Duodenal mucosa (tissue), 2 donors: ENCODE results near the gene C16orf90.
A peak's percentile ranks its signal among the peaks of the same experiment; 100 is the strongest.
"Not testable (repeated sequence)": the region's sequence is repeated elsewhere in the genome, so short reads cannot be mapped to it uniquely, and the experiment has no call there.

Experiments used
- H3K27ac ChIP-seq: one replicate; pipeline ENCODE4 v1.7.0; 2013; ENCODE audit warnings: low read depth, low read length
- H3K27me3 ChIP-seq, 2 donors: one replicate each; pipeline ENCODE4 v1.7.0; 2013; ENCODE audit warnings: low read length in 2 of 2, control low read depth in 1 of 2; ENCODE audit not compliant: insufficient read depth in 2 of 2, control insufficient read depth in 1 of 2
- H3K36me3 ChIP-seq, 2 donors: one replicate each; pipeline ENCODE4 v1.7.0; 2013; ENCODE audit warnings: low read length in 2 of 2, control low read depth in 1 of 2; ENCODE audit not compliant: insufficient read depth in 2 of 2, control insufficient read depth in 1 of 2
- H3K4me1 ChIP-seq, 2 donors: one replicate each; pipeline ENCODE4 v1.7.0; 2013; ENCODE audit warnings: low read length in 2 of 2, control low read depth in 1 of 2; ENCODE audit not compliant: insufficient read depth in 2 of 2, control insufficient read depth in 1 of 2
- H3K4me3 ChIP-seq, 2 donors: one replicate each; pipeline ENCODE4 v1.7.0; 2013; ENCODE audit warnings: low read length in 2 of 2, low read depth in 1 of 2
- H3K9ac ChIP-seq, 2 donors: one replicate each; pipeline ENCODE4 v1.7.0; 2013; ENCODE audit warnings: low read length in 2 of 2, low read depth in 1 of 2
- H3K9me3 ChIP-seq, 2 donors: one replicate each; pipeline ENCODE4 v1.7.0; 2013; ENCODE audit warnings: low read length in 2 of 2, control low read depth in 1 of 2; ENCODE audit not compliant: control insufficient read depth in 1 of 2

The C16orf90 gene

DNA sequence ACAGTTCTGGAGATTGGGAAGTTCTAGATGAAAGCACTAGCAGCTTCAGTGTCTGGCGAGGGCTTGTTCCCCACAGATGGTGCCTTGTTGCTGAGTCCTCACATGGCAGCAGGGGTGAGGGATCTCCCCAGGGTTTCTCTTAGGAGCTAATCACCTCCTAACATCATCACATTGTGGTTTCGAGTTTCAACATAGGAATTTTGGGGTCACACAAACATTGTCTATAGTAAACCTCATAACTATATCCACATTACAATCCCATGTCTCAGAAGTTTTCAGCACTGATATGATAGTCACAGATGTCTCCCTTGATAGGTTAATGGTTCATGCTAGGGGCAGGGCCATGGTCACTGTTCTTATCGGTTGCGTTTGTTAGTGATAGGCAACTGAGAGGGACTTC lies 19.3 kb upstream of the C16orf90 start:
- H3K27me3 ChIP-seq: no peaks in the 10 kb centered on the region
- no peaks in the 10 kb centered on the region for H3K4me1 ChIP-seq
- H3K27ac ChIP-seq: no peak overlapping the region
- H3K4me3 ChIP-seq: no peak overlapping the region
- H3K36me3 ChIP-seq: peaks cover 12 to 52% of the 10 kb centered on the region in 2 donors
- H3K9ac ChIP-seq: no peak overlapping the region
- H3K9me3 ChIP-seq: no peaks in the 10 kb centered on the region

DNA sequence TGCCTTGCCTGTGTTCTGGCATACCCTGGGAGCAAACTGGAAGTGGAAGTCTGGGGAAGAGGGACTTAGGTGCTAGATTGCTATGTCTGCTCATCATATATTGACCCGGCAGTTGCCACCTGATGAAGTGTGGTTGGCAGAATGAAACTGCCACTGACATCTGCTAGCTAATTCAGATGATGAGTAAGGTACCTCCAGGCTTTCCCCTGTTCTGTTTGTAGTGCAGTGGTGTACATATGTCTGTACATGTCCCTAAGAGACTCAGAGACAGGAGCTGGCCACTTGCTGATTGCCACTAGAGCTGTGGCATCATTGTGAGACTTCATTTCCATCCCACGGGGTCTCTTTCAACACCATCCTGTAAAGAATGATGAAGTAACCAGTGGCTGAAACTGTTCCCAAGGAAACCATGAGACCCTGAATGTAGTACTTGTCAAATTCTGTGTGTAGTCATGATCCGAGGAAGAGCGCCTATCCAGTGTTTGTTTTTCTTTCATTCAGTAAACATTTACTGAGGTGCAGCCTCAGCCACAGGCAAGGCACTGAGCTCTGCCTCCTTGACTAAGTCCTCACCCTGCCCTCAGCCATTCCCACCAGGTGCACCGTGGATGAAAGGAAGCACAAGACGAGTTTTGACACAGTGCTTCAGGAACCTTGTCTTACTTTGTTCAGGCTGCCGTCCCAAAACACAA lies 18.7 kb upstream of the C16orf90 start:
- no peak overlapping the region for H3K9ac ChIP-seq
- no peaks in the 10 kb centered on the region for H3K27me3 ChIP-seq
- no peak overlapping the region for H3K27ac ChIP-seq
- no peaks in the 10 kb centered on the region for H3K4me1 ChIP-seq
- H3K36me3 ChIP-seq: peaks cover 16 to 46% of the 10 kb centered on the region in 2 donors
- no peaks in the 10 kb centered on the region for H3K9me3 ChIP-seq
- H3K4me3 ChIP-seq: no peak overlapping the region

DNA sequence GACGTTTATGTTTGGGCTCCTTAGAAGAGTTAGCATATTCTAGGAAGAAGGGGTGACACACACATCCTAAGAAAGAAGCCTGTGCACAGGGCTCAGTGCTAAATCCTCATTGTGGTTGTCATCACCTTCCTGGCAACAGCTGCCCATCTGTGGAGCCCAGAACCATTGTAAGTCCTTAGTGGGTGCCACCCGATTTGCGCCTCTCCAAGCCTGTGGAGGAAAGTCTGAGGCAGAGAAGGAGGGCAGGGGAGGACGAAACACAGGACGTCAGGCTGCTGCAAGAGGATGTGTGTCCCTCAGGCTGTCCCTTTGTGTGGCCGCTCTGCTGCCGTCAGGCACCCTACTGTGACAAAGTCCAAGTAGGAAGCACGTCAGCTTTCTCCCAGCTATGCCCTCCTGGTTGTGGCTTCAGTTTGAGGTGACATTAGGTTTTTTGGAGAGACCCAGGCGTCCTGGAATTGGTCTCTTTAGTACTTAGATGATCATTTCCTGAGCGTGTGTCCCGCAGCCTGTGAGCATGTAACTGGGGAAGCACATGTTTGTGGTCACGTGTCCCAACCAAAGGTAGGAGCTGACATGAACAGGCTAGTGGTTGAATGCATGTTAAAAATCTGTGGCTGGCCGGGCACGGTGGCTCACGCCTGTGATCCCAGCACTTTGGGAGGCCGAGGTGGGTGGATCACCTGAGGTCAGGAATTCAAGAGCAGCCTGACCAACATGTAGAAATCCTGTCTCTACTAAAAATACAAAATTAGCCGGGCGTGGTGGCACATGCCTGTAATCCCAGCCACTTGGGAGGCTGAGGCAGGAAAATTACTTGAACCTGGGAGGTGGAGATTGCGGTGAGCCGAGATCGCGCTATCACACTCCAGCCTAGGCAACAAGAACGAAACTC lies 16.2 kb upstream of the C16orf90 start:
- Histone ChIP-seq H3K27me3 (no peaks in the 10 kb centered on the region), H3K9me3 (no peaks in the 10 kb centered on the region), H3K4me1 (no peaks in the 10 kb centered on the region), H3K4me3 (no peak overlapping the region), H3K36me3 (peaks cover 21 to 51% of the 10 kb centered on the region in 2 donors), H3K27ac (no peak overlapping the region), H3K9ac (no peak overlapping the region)

DNA sequence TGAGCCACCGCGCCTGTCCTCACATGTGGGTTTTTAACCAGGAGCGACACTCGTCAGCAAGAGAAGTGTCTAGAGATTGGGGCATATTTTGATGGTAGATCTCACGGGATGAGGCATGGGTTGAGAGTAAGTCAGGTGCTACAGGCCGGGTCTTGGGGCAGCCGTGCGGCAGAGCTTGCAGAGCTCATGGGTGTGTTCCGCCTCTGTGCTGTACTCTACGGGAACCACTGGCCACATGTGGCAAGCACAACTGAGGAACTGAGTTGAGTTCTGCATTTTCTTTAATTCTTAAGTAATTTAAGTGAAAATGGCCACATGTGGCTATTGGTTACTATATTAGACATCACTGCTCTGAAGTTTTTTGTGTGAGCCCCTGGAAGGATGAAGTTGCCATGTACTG lies 15.1 kb upstream of the C16orf90 start:
- Histone ChIP-seq H3K27ac (no peak overlapping the region), H3K27me3 (no peaks in the 10 kb centered on the region), H3K9me3 (no peaks in the 10 kb centered on the region), H3K36me3 (peaks cover 21 to 43% of the 10 kb centered on the region in 2 donors), H3K9ac (no peak overlapping the region), H3K4me3 (no peak overlapping the region), H3K4me1 (no peaks in the 10 kb centered on the region)

DNA sequence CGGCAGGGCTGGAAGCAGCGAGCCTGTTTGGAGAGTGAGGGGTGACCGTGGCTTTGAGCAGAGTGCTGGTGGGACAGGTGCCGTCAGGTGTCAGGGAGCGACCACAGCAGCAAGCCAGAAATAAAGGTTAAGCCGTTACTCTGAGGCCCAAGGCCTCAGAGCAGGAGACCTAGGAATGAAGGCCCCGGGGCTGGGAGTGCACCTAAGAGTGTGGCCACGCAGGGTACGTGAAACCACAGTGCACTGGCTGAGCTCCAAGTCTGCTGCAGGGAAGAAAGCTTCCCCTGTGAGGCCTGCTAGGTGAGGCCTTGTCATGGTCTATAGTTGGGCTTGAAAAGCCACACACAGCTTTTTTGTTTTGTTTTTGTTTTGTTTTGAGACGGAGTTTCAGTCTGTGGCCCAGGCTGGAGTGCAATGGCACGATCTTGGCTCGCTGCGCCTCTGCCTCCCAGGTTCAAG lies 14.2 kb upstream of the C16orf90 start:
- Histone ChIP-seq H3K27ac (no peak overlapping the region), H3K9me3 (no peaks in the 10 kb centered on the region), H3K9ac (no peak overlapping the region), H3K4me1 (no peaks in the 10 kb centered on the region), H3K4me3 (no peak overlapping the region), H3K36me3 (peaks cover 18 to 41% of the 10 kb centered on the region in 2 donors), H3K27me3 (no peaks in the 10 kb centered on the region)

DNA sequence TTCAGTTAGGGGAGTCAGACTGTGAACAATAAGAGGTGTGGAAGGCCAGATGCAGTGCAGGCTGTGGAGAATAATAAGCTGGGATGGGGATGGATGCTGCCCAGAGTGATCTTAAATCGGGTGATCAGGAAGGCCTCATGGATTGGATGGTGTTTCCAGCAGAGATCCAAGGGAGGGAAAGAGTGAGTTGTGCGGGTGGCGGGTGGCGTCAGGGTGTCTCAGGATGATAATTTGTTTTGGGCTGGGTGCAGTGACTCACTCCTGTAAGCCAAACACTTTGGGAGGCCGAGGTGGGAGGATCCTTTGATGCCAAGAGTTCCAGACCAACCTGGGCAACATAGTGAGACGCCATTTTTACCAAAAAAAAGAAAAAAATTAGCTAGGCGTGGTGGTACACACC lies 13.4 kb upstream of the C16orf90 start:
- Histone ChIP-seq H3K27me3 (no peaks in the 10 kb centered on the region), H3K27ac (no peak overlapping the region), H3K36me3 (peaks cover 10 to 33% of the 10 kb centered on the region in 2 donors), H3K4me3 (no peak overlapping the region), H3K9me3 (no peaks in the 10 kb centered on the region), H3K4me1 (no peaks in the 10 kb centered on the region), H3K9ac (no peak overlapping the region)

DNA sequence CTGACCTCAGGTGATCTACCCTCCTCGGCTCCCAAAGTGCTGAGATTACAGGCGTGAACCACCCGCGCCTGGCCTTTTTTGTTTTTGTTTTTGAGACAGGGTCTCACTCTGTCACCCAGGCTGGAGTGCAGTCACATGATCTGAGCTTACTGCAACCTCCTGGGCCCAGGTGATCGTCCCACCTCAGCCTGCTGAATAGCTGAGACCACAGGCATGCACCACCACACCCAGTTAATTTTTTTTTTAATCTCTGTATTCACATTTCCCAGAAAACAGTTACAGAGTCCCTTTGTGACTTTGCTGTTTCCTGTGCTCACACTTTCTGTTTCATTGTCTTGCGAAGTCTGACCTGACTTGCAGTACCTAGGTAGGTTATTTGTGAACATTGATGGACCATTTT lies 8.2 kb upstream of the C16orf90 start:
- Histone ChIP-seq H3K4me1 (peaks cover 5 to 10% of the 10 kb centered on the region in 2 donors), H3K36me3 (peaks cover 4 to 9% of the 10 kb centered on the region in 2 donors), H3K9me3 (no peaks in the 10 kb centered on the region), H3K9ac (no peak overlapping the region), H3K4me3 (no peak overlapping the region), H3K27ac (no peak overlapping the region), H3K27me3 (no peaks in the 10 kb centered on the region)

DNA sequence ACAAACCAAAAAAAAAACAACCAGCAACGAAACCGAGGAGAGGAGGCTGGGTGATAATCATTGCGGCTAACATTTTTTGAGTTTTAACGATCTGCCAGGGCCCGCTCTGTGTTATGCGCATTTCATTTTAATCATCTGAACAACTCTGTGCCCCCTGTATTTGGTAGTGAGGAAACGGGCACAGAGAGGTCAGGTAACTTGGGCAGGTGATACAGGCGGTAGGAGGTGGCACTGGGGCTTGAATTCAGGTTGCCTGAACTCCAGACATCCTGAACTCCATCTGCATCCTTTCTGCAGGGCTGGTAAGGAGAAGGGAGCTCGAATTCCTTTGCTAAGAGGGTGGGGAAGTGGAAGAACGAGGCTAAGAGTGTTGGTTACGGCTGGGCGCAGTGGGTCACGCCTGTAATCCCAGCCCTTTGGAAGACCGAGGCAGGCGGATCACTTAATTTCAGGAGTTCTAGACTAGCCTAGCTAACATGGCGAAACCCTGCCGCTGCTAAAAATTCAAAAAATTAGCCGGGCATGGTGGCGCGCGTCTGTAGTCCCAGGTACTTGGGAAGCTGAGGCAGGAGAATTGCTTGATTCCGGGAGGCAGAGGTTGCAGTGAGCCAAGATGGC lies 6.6 kb upstream of the C16orf90 start:
- Histone ChIP-seq H3K4me3 (peak overlapping the region; percentile 89 to 93), H3K36me3 (no peaks in the 10 kb centered on the region), H3K27me3 (no peaks in the 10 kb centered on the region), H3K9me3 (no peaks in the 10 kb centered on the region), H3K27ac (no peak overlapping the region), H3K4me1 (peaks cover 5 to 10% of the 10 kb centered on the region in 2 donors), H3K9ac (peak overlapping the region in 1 of 2 donors; percentile 74)

DNA sequence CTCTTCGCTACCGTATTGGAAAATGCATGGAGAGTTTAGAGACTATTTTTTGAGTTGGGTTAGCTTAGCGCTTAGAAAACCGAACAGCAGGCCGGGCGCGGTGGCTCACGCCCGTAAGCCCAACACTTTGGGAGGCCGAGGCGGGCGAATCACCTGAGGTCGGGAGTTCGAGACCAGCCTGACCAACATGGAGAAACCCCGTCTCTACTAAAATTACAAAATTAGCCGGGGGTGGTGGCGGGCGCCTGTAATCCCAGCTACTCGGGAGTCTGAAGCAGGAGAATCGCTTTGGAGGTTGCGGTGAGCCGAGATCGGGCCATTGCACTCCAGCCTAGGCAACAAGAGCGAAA lies 6.1 kb upstream of the C16orf90 start:
- not testable (repeated sequence) for H3K27ac ChIP-seq, H3K27me3 ChIP-seq, H3K36me3 ChIP-seq, H3K9me3 ChIP-seq, H3K4me1 ChIP-seq
- H3K9ac ChIP-seq: peak overlapping the region; percentile 67 to 74
- peak overlapping the region; percentile 89 to 93 for H3K4me3 ChIP-seq

DNA sequence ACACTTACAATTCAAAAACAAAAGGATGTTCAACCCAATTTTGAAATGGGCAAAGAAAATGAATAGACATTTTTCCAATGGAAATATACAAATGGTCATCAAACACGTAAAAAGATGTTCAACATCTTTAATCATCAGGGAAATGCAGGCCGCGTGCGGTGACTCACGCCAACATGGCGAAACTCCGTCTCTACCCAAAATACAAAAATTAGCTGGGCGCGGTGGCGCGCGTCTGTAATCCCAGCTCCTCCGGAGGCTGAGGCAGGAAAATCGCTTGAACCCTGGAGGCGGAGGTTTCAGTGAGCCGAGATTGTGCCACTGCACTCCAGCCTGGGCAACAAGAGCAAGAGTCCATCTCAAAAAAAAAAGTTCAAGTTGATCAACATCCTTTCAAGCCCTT lies 3.7 kb upstream of the C16orf90 start:
- H3K27me3 ChIP-seq: no peaks in the 10 kb centered on the region
- no peak overlapping the region for H3K27ac ChIP-seq
- H3K9ac ChIP-seq: no peak overlapping the region
- peaks cover 5 to 10% of the 10 kb centered on the region in 2 donors for H3K4me1 ChIP-seq
- no peaks in the 10 kb centered on the region for H3K36me3 ChIP-seq
- no peaks in the 10 kb centered on the region for H3K9me3 ChIP-seq
- H3K4me3 ChIP-seq: no peak overlapping the region
